AG04449 (cell line): ENCODE results near the gene CCNK.

Experiments used
- CTCF ChIA-PET: fragments of 350-600 bp; formaldehyde crosslinking; extraction: SDS; loops from one replicate; lab custom pipeline; 2021; ENCODE audit warnings: antibody characterized with exemption; lab: Yijun Ruan, JAX
- POLR2A ChIA-PET: fragments of 400-600, 350-600 bp; formaldehyde crosslinking; extraction: SDS; loops from one replicate; lab custom pipeline; 2020; ENCODE audit warnings: antibody characterized with exemption, inconsistent platforms; lab: Yijun Ruan, JAX
- DNase-seq: peaks from one replicate; pipeline ENCODE4 v3.0.0-alpha.2; 2010; ENCODE audit warnings: low read depth, low spot score
- H3K4me3 ChIP-seq: 2 replicates; pipeline ENCODE4 v1.5.1; 2011; ENCODE audit warnings: low read depth, mild to moderate bottlenecking, control low read depth, low read length
- TF ChIP-seq, protein P1 (sequence below): IDR thresholded peaks from one replicate; pipeline ENCODE4 v1.5.1; 2011; ENCODE audit warnings: mild to moderate bottlenecking, moderate library complexity, low read length, control low read depth, inconsistent platforms; ENCODE audit not compliant: insufficient read depth; ENCODE audit errors: missing control alignments

Gene CCNK

GRCh38 chr14:99540196-99541032 lies 59.2 kb downstream of the CCNK start:
- TF ChIP-seq, protein P1, sequence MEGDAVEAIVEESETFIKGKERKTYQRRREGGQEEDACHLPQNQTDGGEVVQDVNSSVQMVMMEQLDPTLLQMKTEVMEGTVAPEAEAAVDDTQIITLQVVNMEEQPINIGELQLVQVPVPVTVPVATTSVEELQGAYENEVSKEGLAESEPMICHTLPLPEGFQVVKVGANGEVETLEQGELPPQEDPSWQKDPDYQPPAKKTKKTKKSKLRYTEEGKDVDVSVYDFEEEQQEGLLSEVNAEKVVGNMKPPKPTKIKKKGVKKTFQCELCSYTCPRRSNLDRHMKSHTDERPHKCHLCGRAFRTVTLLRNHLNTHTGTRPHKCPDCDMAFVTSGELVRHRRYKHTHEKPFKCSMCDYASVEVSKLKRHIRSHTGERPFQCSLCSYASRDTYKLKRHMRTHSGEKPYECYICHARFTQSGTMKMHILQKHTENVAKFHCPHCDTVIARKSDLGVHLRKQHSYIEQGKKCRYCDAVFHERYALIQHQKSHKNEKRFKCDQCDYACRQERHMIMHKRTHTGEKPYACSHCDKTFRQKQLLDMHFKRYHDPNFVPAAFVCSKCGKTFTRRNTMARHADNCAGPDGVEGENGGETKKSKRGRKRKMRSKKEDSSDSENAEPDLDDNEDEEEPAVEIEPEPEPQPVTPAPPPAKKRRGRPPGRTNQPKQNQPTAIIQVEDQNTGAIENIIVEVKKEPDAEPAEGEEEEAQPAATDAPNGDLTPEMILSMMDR = no peak
- DNase-seq = no peak
- ChIA-PET POLR2A (no interaction called here), CTCF (no interaction called here)
- no peak overlapping the region for H3K4me3 ChIP-seq

- ChIA-PET CTCF (interaction anchor here (0.8 kb wide), 1 partner anchor 9 kb away, joined by 3 read pairs; no protein-coding TSS in a partner anchor), POLR2A (no interaction called here)
- no peak overlapping the region for H3K4me3 ChIP-seq
- no peak for DNase-seq
- TF ChIP-seq, protein P1 = no peak
Measured at GRCh38 chr14:99541211-99541610, 60.0 kb downstream of the CCNK start.

DNA sequence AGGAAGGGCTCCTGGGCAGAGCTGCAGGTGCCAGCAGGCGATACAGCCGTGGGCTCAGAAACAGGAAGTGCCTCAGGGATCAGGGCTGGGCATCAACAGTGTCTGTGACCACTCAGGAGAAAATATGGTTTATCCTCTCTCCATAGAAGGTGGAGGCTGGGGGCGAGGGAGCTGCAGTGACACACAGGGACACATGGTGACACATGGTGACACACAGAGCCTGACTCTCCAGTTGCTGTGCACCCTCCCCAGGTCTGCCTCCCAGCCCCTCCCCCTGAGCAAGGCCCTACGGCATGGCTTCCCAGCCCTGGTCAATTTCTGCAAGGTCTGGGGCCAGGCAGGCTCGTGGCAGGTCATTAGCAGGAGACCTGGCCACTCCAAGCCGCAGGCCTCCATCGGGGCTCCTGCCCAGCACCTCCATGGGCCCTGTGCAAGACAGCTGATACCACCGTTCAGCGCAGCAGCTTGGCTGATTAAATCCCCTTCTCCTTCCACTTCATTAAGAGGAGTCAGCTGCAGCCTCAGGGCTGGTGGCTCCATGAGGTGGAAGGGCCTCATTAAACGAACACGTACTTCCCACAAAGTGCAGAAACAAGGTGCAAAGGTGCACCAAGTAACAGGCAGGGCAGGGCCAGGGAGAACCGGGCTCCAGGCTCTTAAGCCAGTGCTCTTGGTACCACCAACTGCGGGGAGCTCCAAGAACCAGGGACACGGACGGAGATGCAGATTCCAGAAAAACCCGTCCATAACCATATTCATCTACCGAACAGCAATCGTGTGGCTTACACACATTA lies 60.7 kb downstream of the CCNK start:
- ChIA-PET CTCF (interaction anchor here (0.8 kb wide), 1 partner anchor 9 kb away, joined by 3 read pairs; no protein-coding TSS in a partner anchor), POLR2A (no interaction called here)
- TF ChIP-seq, protein P1 = no peak
- no peak overlapping the region for H3K4me3 ChIP-seq
- DNase-seq = no peak

GRCh38 chr14:99542566-99542965 lies 61.4 kb downstream of the CCNK start:
- CTCF ChIA-PET = interaction anchor here (1.3 kb wide), 1 partner anchor 86 kb away, joined by 3 read pairs; no protein-coding TSS in a partner anchor
- POLR2A ChIA-PET = no interaction called here
- TF ChIP-seq, protein P1 = no peak

DNA sequence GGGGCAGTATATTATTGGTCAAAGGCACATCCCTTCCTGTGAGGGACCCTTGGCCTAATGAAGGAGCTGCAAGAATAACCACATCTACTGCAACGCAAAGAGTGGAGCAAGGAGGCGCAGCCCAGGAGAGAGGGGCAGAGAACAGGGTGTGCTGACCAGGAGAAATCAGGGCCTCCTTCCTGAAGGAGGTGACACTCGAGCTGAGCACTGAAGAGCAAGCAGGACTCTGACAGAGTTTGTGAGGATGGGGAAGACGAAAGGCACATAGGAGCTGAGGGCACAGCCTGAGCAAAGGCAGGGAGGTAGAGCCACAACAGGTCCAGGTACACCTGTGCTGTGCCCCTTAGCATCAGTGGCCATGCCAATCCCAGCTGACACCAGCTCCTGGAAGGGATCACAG lies 62.2 kb downstream of the CCNK start:
- ChIA-PET POLR2A (interaction anchor here (0.6 kb wide), 1 partner anchor 11 kb away, joined by 3 read pairs; no protein-coding TSS in a partner anchor), CTCF (interaction anchor here (0.8 to 1.3 kb wide), 3 partner anchors 9 to 136 kb away, joined by 3 read pairs; no protein-coding TSS in a partner anchor)
- DNase-seq = no peak

More at GRCh38 chr14:99542566-99542965, 61.4 kb downstream of the CCNK start:
- no peak for DNase-seq
- no peak overlapping the region for H3K4me3 ChIP-seq

More for the DNA sequence above, 62.2 kb downstream of the CCNK start:
- TF ChIP-seq, protein P1 = no peak
- no peak overlapping the region for H3K4me3 ChIP-seq
